A375 (cell line): ENCODE results near the gene TEAD4. TPM values are rescaled to one million over a fixed set of nuclear protein-coding genes. Genes with fewer than 3 reads are reported as not detected.

Experiments
- small RNA-seq: library from RNA; depleted of rRNA; stranded (forward); fragments of <200 nt; gene quantifications from one replicate; pipeline ENCODE3, GENCODE V24; 2014
- total RNA-seq: library from RNA; depleted of rRNA; stranded (reverse); fragments of >200 nt; shearing (Covaris generic); gene quantifications from 2 replicates; pipeline ENCODE4 v1.2.3, GENCODE V29; 2014; rRNA removed

The TEAD4 gene
- total RNA-seq, result 38.1 and 47.5 TPM in 2 replicates

GRCh38 chr12:2959192-2959504 lies at the start of gene TEAD4:
TSS of gene TEAD4 (plus strand) at chr12:2959397.

GRCh38 chr12:3076730-3077571 lies 117.8 kb downstream of the TEAD4 start, which contains the start of gene TSPAN9:
TSS of gene TSPAN9 (plus strand) at chr12:3077379. CDS start at chr12:3201194, 123,815 bp downstream.

Small RNA genes lying within 50 kb of the gene (small RNA-seq; reads per million reads assigned to genes)
- not detected for gene RNU6-1315P

Other genes with a start within 250 kb of the TEAD4 start
- gene FKBP4, start 164.4 kb upstream of the TEAD4 start, total RNA-seq, result 89.3 and 91.5 TPM in 2 replicates
- 30.6 and 40.3 TPM in 2 replicates for gene ITFG2, start 146.7 kb upstream of the TEAD4 start, total RNA-seq
- gene NRIP2, start 124.4 kb upstream of the TEAD4 start, total RNA-seq, result not detected in 2 replicates
- not detected in 2 replicates for gene TEX52, start 102.4 kb upstream of the TEAD4 start, total RNA-seq
- 44.6 and 53.8 TPM in 2 replicates for gene FOXM1, start 82.2 kb upstream of the TEAD4 start, total RNA-seq
- 34.0 and 37.0 TPM in 2 replicates for gene RHNO1, start 82.2 kb upstream of the TEAD4 start, total RNA-seq
- 28.2 and 28.6 TPM in 2 replicates for gene TULP3, start 68.5 kb upstream of the TEAD4 start, total RNA-seq
- gene TSPAN9, start 118.0 kb downstream of the TEAD4 start, total RNA-seq, result 6.1 and 8.1 TPM in 2 replicates